ENCODE results near the gene NCOR1.

NCOR1 gene

DNA sequence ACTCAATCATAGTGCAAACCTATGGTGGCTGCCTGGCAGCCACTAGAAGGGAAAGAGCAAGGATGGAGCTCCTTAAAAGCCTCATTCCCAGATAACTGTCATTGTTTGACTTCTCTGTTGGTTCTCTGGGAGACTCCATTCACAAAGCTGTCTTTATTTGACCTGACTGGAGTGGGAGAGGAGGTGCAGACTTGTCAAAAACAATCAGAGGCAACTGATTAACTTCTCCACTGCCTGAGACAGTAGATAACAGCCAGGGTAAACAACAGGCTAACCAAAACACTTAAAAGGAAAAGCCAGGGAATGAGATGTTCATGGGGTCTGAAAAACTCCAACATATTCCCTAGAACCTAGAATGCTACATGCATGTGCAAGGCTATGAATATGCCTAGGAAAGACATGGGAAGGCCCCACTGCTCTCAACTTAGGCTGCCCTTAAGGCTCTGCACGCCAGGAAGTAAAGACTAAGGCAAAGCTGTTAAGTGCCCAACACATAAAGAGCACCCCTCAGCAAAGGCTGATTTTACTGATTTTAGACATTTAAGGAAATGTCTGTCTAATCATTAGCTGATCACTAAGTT is 133.7 kb downstream of the NCOR1 start:
- Mint-ChIP-seq H3K9me3 (no peaks in the 10 kb centered on the region), H3K4me1 (no peaks in the 10 kb centered on the region), H3K27ac (no peak overlapping the region), H3K36me3 (ENCODE audit: low read depth) (peaks cover 86% of the 10 kb centered on the region), H3K4me3 (no peak overlapping the region), H3K27me3 (ENCODE audit: low read depth) (no peaks in the 10 kb centered on the region)
- no peak for TF ChIP-seq CTCF (IDR thresholded peaks at IDR 0.05; ENCODE audit: unreplicated experiment in 3 of 3)

DNA sequence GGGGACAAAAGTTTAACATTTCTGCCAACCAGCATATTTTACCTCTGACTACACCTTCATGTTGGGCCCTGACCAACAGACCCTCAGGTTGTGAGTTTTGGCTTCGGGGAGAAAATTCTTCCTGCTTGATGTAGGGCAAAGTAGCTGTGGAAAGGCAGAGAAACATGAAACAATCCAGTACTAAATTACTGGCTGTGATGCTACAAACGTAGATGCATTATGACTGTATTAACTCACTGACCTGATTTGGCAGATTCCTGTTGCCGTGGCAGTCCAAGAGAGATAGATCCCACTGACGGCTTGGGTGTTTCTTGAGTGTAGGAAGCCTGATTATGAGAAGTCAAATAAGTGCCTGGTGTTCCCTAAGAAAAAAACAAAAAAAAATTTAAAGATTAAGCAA is 135.0 kb downstream of the NCOR1 start:
- no peak for TF ChIP-seq CTCF (IDR thresholded peaks at IDR 0.05; ENCODE audit: unreplicated experiment in 3 of 3)
- Mint-ChIP-seq H3K27ac (no peak overlapping the region), H3K9me3 (no peaks in the 10 kb centered on the region), H3K4me3 (no peak overlapping the region), H3K4me1 (no peaks in the 10 kb centered on the region), H3K36me3 (ENCODE audit: low read depth) (peaks cover 83% of the 10 kb centered on the region), H3K27me3 (ENCODE audit: low read depth) (no peaks in the 10 kb centered on the region)

DNA sequence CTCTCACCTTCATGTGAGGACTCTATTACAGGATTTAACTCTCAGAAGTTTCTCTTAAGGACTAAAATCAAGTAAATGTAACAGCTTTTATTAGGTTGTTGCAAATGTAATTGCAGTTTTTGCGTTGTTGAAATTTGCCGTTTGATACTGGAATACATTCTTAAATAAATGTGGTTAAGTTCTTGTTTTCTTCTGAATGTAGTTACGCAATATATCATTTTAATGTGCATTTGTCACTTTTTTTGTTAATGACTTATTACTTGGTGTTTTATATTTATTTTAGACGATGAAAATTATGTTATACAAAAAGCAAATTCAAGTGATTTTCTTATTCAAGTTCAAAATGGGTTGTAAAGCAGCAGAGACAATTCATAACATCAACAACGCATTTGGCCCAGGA is 139.4 kb downstream of the NCOR1 start:
- no peak for TF ChIP-seq CTCF (IDR thresholded peaks at IDR 0.05; ENCODE audit: unreplicated experiment in 3 of 3)
- Mint-ChIP-seq H3K27ac (no peak overlapping the region), H3K4me1 (no peaks in the 10 kb centered on the region), H3K27me3 (ENCODE audit: low read depth) (no peaks in the 10 kb centered on the region), H3K36me3 (ENCODE audit: low read depth) (peaks cover 75% of the 10 kb centered on the region), H3K4me3 (no peak overlapping the region), H3K9me3 (no peaks in the 10 kb centered on the region)

- peaks cover 79% of the 10 kb centered on the region for H3K36me3 Mint-ChIP-seq (ENCODE audit: low read depth)
- H3K9me3 Mint-ChIP-seq = no peaks in the 10 kb centered on the region
- no peak for TF ChIP-seq CTCF (IDR thresholded peaks at IDR 0.05; ENCODE audit: unreplicated experiment in 3 of 3)
- no peak overlapping the region for H3K27ac Mint-ChIP-seq
- H3K4me1 Mint-ChIP-seq = no peaks in the 10 kb centered on the region
- H3K27me3 Mint-ChIP-seq (ENCODE audit: low read depth) = no peaks in the 10 kb centered on the region
- no peak overlapping the region for H3K4me3 Mint-ChIP-seq
Observed at GRCh38 chr17:16074423-16074822, 140.9 kb downstream of the NCOR1 start.

- Mint-ChIP-seq H3K36me3 (ENCODE audit: low read depth) (peaks cover 78% of the 10 kb centered on the region), H3K4me3 (no peak overlapping the region), H3K27me3 (ENCODE audit: low read depth) (no peaks in the 10 kb centered on the region), H3K27ac (no peak overlapping the region), H3K9me3 (no peaks in the 10 kb centered on the region), H3K4me1 (no peaks in the 10 kb centered on the region)
- TF ChIP-seq CTCF (IDR thresholded peaks at IDR 0.05; ENCODE audit: unreplicated experiment in 3 of 3) = no peak
Observed at GRCh38 chr17:16073845-16074244, 141.5 kb downstream of the NCOR1 start.

DNA sequence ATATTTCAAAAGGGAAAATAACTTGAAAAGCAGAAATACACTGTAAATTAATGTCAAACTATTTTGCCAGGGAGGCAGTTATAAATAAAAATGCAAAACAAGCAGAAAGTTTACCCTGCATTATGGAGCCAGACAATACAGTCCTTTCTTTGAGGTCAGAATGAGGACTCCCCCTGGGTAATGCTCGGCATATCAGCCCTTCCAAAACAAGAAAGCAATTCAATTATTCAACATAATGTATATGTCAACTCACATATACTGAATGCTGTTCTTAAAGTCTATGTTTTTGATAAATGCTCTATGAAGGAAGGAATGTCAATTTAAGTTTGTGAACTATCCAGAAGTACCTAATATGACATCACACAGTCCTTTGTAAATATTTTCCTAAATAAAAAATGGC is 143.3 kb downstream of the NCOR1 start:
- Mint-ChIP-seq H3K9me3 (no peaks in the 10 kb centered on the region), H3K27ac (no peak overlapping the region), H3K4me1 (no peaks in the 10 kb centered on the region), H3K27me3 (ENCODE audit: low read depth) (no peaks in the 10 kb centered on the region), H3K4me3 (no peak overlapping the region), H3K36me3 (ENCODE audit: low read depth) (peaks cover 81% of the 10 kb centered on the region)
- TF ChIP-seq CTCF (IDR thresholded peaks at IDR 0.05; ENCODE audit: unreplicated experiment in 3 of 3) = no peak
